Activated CD4-positive, alpha-beta T cell treated with anti-CD3 and anti-CD28 coated beads, Interleukin-2, amount 50 U/mL, for 4 hours (primary cell): ENCODE data around the gene AGRN.
A peak's percentile ranks its signal among the peaks of the same experiment; 100 is the strongest.

ENCODE experiments used
- DNase-seq, 2 experiments: peaks; one replicate each; pipeline ENCODE4 v3.0.0-alpha.2; 2020

Gene AGRN

GRCh38 chr1:1040004-1040991 lies 20.4 kb downstream of the AGRN start:
- peak; percentile 69 to 74 for DNase-seq

GRCh38 chr1:1041092-1041523 lies 21.2 kb downstream of the AGRN start:
- DNase-seq, result no peak

GRCh38 chr1:1041873-1042272 lies 22.0 kb downstream of the AGRN start:
- no peak for DNase-seq

- DNase-seq, result no peak
These were observed 22.9 kb downstream of the AGRN start for GRCh38 chr1:1042835-1043234.

GRCh38 chr1:1043411-1043810 lies 23.5 kb downstream of the AGRN start:
- DNase-seq, result no peak

GRCh38 chr1:1043921-1044320 lies 24.0 kb downstream of the AGRN start:
- no peak for DNase-seq

- DNase-seq, result no peak
These were observed 24.6 kb downstream of the AGRN start for GRCh38 chr1:1044455-1045078.

- no peak for DNase-seq
These were observed 25.2 kb downstream of the AGRN start for GRCh38 chr1:1045129-1045528.

- no peak for DNase-seq
These were observed 26.3 kb downstream of the AGRN start for GRCh38 chr1:1046243-1046642.

- no peak for DNase-seq
These were observed 26.8 kb downstream of the AGRN start for GRCh38 chr1:1046767-1047166.

GRCh38 chr1:1047407-1047806 lies 27.5 kb downstream of the AGRN start:
- no peak for DNase-seq

- DNase-seq, result no peak
These were observed 28.0 kb downstream of the AGRN start for GRCh38 chr1:1047963-1048362.

GRCh38 chr1:1048765-1049164 lies 28.8 kb downstream of the AGRN start:
- no peak for DNase-seq

GRCh38 chr1:1049318-1050165 lies 29.6 kb downstream of the AGRN start:
- DNase-seq, result no peak

- DNase-seq, result no peak
These were observed 30.7 kb downstream of the AGRN start for GRCh38 chr1:1050577-1051052.

GRCh38 chr1:1051127-1051810 lies 31.3 kb downstream of the AGRN start:
- no peak for DNase-seq

- no peak for DNase-seq
These were observed 32.3 kb downstream of the AGRN start for GRCh38 chr1:1052003-1052840.

- no peak for DNase-seq
These were observed 33.1 kb downstream of the AGRN start for GRCh38 chr1:1053022-1053421.

GRCh38 chr1:1053682-1054081 lies 33.8 kb downstream of the AGRN start:
- DNase-seq, result no peak

GRCh38 chr1:1054099-1054700 lies 34.3 kb downstream of the AGRN start:
- DNase-seq, result no peak

- DNase-seq, result no peak
These were observed 35.1 kb downstream of the AGRN start for GRCh38 chr1:1054971-1055370.
